AML-193 (cell line): ENCODE results near the gene TSC2.

Experiments used
- DNase-seq, 2 experiments: peaks; one replicate each; lab custom pipeline; 2025; lab: John Stamatoyannopoulos, UW

TSC2 gene

DNA sequence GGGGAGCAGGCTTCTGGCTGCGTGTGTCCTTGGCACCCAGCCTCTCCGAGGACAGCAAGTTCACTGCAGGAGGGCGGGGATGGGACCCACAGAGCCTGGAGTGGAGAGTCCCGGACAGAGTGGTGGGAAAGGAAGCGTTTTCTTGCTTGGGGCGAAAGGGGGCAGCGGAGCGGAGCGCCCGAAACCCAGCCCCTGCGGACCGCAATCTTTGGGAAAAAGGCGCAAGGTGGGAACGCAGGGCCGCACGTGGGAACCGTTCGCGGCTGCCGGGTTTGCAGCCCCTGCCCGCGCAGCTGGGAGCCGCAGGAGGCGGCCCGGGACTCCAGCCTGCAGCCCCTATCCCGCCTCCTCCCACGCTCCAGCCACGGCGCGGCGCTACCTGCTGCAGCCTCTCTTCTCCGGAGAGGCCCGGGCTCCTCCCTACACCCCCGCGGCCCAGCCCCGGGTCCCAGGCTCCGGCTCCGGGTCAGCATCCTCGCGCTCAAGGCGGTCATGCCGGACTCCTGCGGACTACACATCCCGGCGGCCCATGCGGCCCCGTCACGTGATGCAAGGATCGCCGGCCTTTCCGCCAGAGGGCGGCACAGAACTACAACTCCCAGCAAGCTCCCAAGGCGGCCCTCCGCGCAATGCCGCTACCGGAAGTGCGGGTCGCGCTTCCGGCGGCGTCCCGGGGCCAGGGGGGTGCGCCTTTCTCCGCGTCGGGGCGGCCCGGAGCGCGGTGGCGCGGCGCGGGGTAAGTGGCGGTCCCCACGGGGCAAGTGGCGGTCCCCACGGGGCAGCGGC lies at the start of gene TSC2, which contains the start of gene NTHL1:
TSC2 (plus strand) TSS at position 656 of the 786 bp plus-strand sequence. CDS start 631 bp downstream, outside the sequence.
NTHL1 (minus strand) TSS at position 505 of the 786 bp plus-strand sequence; CDS start at position 494, 11 bp downstream.
- peak; percentile 87 to 89 for DNase-seq

DNA sequence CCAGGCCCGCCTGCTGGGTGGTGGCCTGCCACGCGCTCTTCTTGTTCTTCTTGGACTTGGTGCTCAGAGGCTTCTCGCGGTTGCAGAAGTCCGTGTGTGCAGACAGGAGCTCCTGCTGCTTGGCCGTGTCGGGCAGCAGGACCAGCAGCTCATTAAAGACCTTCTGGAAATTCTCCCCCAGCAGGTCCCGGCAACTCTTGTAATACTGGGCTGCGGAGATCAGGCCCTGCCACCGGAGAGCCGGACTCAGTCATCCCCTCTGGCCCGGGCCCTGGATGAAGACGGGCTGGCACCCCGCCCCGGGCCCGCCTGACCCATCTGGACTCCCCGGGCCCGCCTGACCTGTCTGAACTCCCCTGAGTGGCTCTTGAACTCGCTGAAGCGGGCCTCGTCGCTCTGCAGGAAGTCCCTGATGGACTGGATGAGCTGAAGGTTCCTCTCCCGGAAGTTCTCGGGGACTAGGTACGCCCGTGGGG lies 49.4 kb upstream of the TSC2 start:
- no peak for DNase-seq

DNA sequence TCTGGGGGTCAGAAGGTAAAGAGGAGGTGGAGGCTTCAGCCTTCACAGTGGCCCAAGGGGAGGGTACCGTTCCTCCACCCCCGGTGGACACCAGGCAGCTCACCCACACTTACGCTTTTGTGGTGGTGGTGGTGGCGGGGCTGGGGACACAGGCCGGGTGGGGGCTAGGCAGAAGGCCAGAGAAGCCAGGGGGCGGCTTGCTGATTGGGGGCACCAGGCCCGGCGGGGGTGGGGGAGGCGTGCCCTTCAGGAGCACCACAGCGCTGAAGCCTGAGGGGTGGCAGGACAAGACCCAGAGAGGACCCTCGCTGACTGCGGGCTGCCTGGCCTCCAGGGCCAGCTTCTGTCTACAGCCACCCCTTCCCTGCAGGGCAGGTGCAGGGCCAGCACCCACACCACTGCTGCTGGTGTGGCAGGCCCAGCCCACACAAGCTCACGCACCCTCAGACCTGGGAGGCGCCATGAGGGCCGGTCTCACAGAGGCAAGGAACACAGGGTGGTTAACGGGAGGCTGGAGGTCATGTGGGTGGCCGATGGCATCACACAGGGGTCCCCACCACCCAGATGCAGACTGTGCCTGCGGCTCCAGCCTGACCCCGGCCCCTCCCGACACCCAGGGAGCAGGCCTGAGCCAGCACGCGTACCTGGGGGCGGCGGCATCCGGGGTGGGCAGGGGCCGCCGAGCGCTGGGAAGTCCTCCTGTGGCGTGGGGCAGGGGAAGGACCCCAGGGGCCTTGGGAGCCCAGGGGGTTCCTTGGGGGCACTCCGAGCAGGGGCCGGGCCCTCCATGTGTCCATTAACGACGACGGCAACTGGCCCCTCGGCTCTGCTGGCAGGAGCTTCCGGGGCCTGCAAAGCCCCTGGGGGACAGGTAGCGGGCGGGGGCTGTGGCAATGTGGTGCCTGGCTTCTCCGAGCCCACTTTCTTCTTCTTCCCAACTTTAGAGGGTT lies 48.7 kb upstream of the TSC2 start:
- DNase-seq = no peak

DNA sequence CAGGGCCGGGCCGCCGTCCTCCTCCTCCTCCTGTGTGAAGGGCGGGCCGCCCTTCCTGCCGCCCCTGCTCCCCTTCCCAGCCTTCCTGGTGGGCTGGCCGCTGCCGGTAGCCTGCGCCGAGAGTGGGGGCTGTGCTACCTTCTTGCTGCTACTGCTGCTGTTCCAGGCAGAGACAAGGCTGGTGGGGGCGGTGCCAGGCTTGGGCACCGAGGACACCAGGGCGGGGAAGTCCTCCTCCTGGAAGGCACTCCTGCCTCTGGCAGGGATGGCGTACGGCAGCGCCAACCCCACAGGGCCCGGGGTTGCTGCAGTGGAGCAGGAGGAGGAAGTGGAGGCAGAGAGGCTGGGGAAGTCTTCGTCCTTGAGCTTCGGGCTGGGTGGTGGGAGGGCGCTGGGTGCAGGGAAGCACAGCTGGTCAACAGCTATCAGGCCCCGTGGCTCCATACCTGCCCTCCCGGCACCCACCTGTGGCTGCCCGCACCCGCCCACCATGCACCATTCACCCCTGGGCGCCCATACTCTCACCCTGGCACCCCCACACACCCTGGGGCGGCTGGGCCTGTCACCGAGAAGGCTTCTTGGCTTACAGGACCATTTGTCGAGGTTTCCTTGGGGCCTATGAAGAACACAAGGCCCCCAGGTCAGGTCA lies 47.8 kb upstream of the TSC2 start:
- no peak for DNase-seq

DNA sequence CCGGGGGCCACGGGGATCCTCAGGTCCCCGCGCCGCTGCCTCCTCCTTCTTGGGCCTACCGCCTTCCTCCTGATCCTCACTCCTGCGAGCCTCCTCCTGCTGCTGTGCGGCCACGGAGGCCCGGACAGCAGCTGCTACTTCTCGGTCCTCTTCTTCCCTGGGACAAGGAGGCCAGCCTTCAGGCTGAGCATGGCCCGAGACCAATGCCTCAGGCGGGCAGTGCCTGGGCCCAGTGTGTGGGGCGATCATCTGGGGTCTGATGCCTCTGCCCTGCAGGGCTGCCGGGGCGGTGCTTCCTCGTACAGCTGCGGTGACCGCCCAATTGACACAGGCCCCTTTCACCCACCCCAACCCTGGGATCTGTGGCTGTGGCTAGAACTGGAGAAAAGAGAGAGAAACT lies 46.8 kb upstream of the TSC2 start:
- no peak for DNase-seq

DNA sequence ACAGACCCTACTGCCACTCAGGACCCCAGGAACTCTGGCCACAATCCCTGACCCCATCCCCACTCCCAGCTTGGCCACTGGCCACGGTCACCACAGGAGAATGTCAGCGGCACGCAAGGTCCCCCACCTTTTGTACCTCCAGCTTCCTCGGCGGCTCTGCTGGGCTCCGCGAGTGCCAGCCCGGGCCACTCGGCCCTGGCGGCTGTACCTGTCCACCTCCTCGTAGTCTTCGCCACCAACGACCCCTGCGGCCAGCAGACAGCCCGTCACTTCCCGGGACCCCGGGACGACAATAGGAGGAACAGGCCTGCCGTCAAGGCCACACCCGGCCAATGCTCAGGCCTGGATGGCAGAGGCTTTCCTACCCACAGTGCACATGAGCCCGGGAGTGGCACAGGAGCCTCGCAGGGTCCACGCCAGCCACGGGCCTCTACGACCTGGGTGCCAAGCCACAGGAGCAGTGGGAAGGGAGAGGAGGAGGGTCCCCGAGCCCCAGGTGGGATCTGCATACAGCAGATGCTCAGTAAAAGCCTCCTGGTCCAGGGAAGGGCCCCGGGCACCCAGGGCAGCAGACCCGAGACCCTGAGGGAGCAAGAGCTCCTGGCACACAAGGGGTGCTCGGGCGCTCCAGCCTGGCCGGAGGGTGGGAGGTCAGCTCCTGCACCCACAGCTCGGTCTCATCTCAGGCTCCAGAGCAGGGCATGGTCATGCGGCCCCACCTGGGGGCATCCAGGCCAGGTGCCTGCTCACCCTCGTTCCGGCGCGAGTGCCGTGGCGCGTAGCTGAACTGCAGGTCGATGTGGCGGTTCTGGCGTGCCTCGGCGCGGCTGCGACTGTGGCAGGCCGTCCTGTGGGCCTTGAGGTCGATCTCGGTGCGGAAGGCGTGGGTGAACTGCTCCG lies 46.1 kb upstream of the TSC2 start:
- no peak for DNase-seq

DNA sequence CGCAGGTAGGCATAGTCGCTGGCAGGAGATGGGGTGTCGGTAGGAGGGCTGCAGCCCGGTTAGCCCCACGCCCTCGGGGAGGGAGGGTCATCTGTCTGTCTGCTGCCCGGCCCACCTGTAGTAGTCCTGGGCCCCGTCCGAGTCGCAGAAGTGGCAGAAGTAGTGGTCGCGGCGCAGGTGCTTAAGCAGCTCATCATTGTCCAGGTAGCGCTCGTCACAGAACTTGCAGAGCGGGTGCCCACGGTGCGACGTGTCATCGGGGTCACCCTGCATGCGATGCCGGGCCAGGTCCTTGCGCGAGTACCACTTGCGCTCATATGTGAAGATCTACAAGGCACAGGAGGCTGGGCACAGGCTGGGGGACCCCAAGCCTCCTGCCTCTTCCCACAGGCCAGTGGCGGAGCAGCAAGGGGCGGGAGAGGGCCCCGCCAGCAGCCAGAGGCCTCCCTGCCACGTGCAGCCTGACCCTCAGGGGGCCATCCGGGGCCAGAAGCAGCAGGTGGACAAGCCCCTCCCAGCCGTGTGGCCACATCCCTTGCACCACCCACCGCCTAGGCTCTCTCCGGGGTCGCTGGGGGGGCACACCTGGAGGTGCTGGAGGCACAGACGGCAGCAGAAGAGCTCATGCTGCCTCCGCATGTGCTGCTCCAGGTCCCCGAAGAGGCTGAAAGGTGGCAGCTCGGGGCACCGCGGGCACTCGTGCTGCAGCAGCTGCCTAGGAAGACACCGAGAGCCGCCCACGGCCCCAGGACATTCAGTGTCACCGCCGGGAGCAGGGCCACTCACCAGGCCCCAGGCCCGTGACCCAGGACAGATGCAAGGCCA lies 45.2 kb upstream of the TSC2 start:
- no peak for DNase-seq

DNA sequence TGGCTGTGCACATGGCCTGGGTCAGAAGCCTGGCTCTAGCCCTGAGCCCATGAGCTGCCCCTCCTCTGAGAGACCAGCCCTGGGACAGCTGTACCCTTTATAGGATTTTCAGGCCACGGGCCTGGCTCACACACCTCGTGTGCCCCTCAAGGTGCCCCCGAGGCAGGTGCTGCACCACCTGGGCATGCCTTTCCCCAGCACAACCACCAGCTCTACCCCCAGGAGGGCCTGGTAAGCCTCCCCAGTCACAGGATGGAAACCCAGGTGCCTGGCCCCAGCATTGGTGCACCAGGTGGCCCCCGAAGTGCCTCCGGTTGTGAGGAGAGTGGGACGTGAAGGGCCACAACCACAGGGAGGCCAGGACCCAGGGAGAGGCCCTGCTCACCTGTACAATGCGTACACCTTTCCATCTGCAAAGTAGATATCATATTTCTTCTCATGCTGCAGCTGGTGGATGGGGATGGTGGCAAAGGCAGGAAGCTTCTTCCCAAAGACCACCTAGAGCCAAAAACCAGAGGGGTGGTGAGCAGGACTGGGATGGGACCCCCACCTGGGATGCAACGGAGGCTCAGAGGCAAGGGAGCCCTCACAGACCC lies 44.5 kb upstream of the TSC2 start:
- no peak for DNase-seq

DNA sequence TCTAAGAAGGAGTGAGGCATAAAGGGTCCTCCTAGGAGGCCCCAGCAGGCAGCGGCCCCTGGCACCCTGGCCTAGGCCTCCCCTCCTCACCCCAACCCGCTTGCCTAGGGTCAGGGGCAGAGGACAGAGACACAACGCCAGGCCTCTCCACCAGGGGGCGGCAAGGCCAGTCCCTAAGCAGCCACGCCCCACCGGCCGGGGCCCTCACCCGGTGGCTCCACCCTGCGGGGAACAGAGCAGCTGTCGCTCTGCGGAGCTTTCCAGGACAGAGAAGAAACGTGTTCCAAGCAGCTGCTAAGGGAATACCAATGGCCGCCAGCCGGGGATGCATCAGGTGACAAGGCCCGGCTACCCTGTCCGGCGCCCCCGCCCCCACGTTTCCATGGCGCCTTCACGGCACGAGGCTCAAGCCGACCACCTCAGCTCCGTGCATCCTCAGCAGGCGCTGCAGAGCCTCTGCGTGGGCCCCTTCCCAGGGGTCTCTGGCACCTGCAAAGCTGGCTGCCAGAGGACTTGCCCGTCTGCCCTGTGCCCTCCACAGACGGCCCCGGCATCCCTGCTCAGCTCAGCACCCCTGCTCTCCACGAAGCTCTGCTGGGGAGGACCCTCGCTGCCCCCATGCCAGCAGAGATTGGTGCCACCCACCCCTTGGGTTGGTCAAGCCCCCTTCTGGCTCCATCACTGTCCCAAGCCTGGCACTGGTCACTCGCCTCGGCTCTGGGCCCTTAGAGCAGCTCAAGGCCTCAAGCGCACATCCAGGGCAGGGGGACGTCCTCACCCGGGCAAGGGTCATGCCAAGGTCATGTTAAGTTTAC lies 43.8 kb upstream of the TSC2 start:
- DNase-seq = peak; percentile 82 to 85

DNA sequence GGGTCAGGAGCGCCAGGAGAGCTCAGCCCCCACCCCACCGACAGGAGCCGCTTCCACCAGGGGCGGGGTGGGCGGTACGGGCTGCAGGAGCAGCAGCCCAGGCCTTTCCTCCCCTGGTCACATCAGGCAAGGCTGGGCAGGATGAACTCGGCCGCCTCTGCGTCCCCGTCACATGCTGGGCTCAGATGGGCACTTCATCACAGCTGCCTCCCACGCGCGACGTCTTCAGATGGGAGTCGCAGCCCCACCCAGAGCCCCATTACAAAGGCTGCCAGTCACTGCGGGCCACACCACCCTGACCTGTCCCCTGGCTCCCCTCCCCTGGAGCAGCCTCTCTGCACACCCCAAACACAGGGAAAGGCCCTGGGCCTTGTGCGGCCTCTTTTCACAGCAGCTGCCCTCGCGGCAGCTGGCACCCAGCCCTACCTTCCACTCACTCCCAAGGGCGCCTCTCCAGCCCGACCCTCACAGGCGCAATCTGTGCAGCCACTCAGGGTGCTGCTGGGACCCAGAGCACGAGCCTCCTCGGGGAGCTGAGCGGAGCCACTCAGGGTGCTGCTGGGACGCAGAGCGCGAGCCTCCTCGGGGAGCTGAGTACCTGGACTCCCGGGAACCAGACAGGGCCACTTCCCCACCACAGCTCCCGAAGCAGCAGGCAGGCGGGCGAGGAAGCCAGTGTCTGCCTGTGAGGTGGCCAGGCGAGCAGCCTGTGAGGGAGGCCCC lies 42.8 kb upstream of the TSC2 start:
- no peak for DNase-seq

DNA sequence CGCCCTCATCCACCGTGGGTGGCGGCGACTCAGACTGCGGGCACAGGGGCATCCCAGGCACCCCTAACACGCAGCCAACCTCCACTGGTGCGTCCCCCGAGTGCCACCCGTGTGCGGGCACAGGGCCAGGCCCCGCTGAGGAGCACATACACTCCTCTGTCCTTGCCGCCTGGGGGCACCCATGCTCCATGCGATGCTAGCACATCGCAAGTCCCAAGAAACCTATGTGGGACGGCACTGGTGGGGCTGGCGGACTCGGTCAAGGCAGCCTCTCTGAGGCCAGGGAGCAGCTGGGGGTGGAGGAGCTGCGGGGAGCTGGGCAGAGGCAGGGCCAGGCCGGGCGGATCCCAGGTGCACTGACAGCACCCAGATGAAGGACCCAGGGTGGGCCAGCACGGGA lies 42.1 kb upstream of the TSC2 start:
- DNase-seq = no peak

DNA sequence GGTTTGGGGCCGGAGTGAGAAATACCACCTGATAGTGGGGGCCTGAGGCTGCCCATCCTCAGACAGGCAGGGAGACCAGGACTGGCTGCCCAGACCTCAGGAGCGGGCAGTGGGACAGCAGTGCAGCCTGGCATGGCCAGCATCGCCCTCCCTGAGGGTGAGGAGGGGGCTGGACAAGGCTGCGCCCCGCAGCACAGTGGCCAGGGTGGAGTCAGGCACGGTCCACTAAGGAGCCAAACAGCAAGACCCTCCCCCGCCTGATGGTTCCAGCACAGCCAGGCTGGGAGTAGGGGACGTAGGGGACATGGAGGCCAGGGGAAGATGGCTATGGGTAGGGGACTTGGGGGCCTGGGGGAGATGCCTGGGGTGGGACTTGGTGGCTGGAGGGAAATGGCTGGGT lies 41.5 kb upstream of the TSC2 start:
- DNase-seq = no peak

DNA sequence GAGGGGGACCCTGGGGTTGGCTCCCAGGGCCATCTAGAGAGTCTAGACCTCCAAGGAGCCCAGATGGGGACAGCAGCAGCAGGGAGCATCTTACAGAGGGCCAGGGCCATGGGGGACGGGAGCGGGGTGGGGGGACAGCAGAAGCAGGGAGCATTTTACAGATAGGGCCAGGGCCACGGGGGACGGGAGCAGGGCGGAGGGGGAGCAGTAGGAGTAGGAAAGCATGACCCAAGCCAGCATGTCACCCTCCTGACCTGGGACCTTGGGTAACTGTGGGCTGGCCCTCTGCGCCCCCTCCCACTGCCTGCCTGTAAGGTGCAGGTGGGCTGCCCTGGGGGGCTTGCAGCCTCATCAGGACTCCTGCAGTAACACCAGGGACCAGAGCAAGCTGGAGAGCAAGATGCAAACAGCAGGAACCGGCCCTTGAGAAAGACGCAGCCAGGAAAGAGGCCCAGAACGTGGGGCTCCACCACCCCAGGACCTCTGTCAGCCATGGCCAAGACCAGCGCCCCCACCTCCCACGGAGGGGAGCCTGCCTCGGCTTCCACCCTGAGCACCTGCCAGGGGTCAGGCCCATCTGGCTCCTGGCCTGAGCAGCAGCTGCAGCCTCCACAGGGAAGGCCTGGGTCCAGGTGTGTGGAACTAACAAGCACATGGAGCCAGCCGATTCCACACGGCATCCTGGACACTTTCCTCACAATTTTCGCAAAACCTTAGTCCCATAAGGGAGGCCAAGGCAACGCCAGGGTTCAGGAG lies 40.5 kb upstream of the TSC2 start:
- DNase-seq = no peak

DNA sequence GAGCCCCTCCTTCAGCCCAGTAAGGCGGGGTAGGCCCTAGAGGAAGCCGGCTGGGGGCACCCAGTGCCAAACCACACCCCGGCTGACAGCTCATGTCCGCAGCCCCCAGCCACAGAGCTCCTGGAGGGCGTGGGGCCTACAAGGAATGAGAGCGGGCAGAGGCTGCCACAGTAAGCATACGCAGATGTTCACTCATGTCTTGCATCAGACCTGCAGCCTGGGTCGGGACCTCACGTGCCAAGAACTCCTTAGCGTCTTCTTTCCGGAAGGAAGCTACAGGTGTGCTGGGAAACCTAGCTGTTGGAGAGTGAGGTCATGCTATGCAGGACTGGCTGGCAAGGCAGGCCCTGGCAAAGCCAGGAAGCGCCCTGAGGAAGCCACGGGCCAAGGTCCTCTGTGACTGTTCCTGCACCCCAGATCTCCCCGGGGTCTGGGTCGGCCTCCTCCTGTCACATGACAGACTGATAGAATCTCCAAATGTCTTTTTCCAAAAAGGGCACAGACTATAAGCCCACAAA lies 39.7 kb upstream of the TSC2 start:
- DNase-seq = peak in 1 of 2 experiments; percentile 22

DNA sequence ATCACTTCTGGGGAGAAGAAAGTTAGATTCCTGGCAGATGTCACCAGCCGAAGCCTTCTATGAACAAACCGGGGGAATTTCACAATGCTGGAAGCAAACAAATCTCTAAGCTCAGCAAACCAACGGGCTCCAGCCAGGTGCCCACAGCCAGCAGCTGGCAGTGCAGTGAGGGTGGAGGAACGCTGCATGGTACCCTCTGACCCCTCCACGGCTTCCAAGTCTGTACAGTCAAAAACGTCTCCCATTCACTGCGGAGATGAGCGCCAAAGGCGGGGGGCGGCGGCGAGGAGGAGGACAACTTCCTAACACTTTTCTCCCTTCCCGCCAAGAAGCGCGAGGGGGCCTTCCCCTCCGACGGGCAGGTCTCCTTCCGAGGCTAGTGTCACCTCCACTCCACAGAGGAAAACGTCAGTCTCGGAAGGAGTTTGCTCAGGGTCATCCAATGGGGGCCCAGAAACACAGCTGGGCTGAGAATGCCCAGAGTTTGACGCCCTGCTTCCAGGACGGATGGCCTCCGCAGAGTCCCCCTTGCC lies 39.1 kb upstream of the TSC2 start:
- peak; percentile 32 to 50 for DNase-seq

DNA sequence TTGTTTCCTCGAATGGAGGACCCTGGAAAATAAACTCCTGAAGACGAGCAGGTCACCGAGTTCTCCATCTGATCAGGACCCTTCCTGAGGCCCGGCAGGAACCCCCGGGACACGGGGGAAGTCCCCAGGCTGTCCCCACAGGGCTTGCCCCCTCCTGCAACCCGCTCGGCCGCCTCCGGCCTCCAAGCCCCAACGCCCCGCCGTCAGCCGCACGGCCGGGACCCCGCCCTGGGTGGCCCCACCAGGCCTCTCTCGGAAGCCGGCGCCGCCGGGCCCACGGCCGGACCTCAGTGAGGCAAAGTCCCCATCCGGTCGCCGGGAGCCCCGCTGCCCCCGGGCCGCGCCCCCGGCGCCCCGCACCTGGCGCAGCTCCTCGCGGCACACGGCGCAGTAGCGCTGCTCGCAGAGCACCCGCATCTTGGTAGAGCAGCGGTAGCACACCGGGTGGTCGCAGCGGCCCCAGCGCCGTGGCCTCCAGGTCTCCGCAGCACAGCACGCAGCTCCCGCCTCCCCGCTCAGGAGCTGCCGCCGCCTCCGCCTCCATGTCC lies 38.5 kb upstream of the TSC2 start:
- no peak for DNase-seq
